KBM-7 (cell line): Measurements from ENCODE around the gene GNG5.
"Not testable (repeated sequence)": the region's sequence is repeated elsewhere in the genome, so short reads cannot be mapped to it uniquely, and the experiment has no call there.

Experiments
- DNase-seq: peaks from one replicate; pipeline ENCODE4 v3.0.0-alpha.2; 2015
- in situ Hi-C: fragments of 300-500 bp; cut with MboI; formaldehyde crosslinking; loops from 2 replicates; pipeline ENCODE4 v1.14.3; 2020; ENCODE audit warnings: low sequenced_read_pairs, low pct_unique_long_range_greater_than_20kb, mixed read lengths

Gene GNG5

DNA sequence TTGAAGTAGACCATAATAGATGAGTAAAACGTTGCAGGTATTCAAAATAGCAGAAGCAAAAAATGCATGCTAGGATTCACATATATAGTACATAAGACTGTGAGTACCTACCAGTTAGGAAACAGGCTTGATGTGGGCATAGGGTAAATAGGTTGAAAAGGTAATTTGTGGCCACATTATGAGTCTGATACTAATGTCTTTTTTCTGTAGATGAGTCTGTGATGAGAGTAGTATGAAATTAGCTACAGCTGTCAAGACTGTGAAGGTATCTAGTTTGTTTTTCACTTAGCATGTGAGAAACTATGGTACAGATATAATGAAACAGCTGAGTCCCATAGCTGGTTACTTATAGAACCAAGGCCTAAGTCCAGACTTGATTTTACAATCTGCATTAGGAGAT lies 12.6 kb downstream of the GNG5 start:
- no peak for DNase-seq
- in situ Hi-C loops: no loop called here

DNA sequence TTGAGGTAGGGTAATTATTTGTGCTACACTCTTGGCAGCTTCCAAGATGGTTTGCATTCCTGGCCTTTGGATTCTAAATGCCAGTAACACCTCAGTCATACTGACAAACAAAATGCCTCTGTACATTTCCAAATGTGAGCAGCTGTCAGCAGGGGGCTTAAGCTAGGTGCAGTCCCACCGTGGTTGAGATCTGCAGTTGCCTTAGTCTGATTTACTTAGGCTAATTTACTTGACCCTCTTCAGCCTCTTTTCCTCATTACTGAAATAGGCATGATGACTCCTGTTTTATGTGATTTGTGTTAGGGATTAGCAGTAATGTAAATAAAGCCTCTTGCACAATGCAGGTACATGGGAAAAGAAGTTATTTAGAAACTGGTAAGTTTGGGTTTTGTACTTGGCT lies 13.7 kb downstream of the GNG5 start:
- no peak for DNase-seq
- in situ Hi-C loops: no loop called here

DNA sequence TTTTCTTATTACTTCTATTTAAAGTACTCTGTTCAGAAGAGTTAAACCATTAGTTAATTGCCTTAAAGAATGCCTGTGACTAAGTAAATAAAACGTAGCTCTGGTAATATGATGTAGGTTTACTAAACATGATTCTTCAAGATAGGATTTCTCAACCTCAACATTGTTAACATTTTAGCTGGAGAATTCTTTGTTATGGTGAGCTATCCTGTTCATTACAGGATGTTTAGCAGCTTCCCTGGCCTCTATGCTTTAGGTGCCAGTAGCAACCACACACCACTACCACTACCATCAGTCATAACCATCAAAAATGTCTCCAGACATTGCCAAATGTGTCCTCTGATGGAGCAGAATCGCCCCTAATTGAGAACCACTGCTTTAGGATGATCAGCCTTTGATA lies 16.6 kb downstream of the GNG5 start:
- in situ Hi-C loops: no loop called here
- no peak for DNase-seq

DNA sequence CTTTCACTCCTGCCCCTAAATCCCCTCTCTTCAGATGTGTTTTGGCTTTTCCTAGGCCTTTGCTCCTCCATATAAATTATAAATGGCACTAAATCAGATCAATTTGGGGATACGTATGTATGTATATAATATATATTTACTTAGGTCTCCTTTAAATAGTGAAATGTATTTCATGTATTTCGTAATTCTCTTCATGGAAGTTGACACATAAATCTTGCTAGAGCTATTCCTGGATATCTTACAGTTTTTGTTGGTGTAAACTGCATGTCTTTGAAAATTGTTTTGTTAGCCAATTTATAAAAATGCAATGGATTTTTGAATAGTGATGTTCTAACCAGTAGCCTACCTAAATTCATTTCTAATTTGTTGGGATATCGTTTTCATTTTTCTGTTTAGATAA lies 18.3 kb downstream of the GNG5 start:
- DNase-seq: no peak
- in situ Hi-C loops: no loop called here

DNA sequence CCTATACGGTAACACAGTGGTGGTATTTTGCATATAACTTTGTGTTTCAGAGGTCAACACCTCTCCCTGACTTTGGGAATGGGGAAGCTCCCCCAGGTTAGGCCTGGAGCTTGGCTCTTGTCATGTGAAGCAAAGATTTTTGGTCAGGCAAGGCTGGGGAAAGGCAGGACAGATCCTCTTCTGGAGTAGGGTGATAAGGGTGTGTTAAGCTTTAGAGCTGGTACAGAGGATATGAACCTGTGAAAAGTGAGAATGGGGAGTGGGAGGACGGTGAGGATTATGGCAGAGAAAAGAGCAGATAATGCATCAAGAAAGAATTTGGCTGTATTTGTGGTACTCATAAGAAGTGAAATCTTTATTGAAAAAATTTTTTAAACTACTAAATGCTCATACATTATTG lies 25.1 kb downstream of the GNG5 start:
- DNase-seq: no peak
- in situ Hi-C loops: no loop called here

DNA sequence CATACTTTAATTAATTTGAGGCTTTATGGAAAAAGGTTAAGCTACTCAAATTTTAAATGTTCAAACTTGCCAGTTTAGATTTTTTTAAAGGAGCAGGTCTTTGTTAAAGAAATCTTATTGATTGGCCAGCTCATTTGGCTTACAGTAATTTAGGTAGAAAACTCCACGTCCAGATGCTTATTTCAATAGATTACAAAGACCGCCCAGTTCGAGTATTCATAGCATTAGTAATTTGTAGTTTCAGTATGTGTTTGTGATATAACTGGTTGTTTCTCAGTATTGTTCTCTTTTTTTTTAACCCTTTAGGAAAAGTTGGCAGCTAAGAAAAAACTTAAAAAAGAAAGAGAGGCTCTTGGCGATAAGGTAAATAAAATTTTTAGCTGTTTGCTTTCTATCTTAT lies 25.7 kb downstream of the GNG5 start:
- no peak for DNase-seq
- in situ Hi-C loops: no loop called here

DNA sequence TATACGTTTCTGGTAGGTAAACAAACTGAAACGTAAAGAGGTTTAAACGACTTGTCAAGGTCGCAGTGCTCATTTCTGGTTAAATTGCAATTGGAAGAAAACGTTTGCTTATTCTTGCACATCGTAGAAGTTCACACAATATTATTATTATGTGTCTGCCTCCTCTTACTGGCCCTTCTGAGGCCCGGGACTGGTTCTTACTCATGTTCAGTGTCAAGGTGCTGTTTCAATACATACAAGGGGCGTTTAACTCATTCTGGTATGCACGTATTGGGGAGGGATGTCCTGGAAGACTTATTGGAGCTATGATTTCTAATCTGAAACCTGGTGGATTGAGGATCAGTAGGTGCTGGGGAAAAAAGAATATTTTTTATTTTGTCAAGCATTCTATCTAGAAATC lies 26.4 kb downstream of the GNG5 start:
- no peak for DNase-seq
- in situ Hi-C loops: no loop called here

DNA sequence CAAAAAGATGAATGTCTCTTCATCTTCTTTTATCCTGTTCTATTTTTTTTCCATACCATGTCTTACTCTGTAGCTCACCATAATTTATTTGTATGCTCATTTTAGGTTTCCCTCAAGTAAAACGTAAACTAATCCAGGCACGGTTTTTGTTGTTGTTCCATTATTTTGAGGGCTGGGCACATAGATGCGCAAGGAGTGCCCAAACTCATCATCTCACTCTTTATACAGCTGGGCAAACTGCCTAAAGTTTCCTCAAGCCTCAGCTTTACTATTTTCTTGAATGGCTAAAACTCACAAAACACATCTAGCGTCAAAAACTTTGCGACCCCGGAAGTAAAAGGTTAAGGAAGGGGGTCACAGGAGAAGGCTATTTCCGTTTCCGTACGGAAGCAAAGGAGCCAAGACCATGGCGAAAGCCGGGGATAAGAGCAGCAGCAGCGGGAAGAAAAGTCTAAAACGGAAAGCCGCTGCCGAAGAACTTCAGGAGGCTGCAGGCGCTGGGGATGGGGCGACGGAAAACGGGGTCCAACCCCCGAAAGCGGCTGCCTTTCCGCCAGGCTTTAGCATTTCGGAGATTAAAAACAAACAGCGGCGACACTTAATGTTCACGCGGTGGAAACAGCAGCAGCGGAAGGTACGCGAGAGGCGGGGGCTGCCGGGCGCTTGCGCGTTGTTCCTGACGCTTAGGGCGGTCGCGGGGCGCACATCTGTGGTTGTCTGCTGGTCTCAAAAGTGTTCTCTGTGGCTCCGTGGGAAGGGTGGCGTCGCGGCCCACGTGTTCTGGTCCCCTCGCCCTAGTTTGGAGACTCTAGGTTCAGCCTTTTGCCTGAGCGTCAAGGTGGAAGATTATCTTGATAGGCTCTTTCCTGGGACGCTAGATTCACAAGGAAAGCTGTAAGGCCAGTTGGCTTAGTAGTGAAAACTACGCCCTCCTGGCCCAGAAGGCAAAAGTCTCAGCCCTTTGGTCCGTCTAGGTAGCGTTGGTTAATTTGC lies 27.2 kb downstream of the GNG5 start, which contains the start of gene RPF1:
Gene RPF1 (plus strand): TSS at position 391 of the 993 bp plus-strand sequence. CDS start 16 bp downstream, at position 407.
- in situ Hi-C loops: no loop called here
- DNase-seq: peak; percentile 88

DNA sequence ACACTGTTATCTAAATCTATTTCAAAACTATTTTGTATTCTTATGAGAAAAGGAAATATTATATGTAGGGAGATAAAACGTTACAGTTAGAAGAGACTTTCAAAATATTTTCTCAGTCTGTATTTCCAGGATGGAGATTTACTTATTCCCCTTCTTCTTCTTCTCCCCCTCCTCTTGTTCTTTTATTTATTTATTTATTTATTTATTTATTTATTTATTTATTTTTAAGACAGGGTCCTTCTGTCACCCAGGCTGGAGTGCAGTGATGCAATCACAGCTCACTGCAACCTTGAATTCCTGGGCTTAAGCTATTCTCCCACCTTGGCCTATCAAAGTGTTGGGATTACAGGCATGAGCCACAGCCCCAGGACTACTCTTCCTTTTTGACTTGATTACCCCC lies 30.2 kb downstream of the GNG5 start:
- in situ Hi-C loops: no loop called here

DNA sequence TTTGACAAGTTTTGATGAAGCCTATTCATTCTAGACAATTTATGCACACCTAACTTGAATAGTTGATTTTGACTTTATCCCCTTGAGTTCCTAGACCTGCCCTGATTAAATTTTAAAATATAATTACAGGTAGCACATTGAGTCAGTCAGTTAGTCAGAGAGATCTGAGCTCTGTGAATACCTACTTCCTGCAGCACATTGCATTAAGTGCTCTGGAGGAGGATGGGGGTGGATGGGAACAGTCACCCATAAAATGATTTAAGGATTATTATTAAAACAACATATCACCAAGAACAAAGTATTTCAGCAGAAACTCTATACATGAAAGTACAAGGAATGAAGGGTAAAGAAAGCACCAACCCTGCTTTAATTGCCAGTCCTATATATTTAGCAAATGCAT lies 39.1 kb downstream of the GNG5 start:
- DNase-seq: no peak
- in situ Hi-C loops: loop anchor here (25.0 kb wide), 1 partner anchor 295 kb away; no protein-coding TSS in a partner anchor

More for the DNA sequence above, 30.2 kb downstream of the GNG5 start:
- no peak for DNase-seq

DNA sequence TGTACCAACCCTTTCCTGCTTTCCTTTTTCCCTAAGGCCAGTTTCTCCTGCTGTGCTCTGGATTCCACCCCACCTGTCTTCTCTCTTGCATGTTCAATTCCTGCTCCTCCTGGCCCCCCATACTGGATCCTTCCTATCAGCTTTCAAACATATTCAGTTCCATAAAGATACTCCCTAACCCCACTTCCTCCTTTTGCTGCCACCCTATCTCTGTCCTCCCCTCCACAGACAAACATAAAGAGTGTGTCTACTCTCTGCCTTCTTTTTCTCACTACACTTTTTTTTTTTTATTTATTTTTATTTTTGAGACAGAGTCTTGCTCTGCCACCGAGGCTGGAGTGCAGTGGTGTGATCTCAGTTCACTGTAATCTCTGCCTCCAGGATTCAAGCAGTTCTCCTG lies 44.3 kb downstream of the GNG5 start:
- in situ Hi-C loops: loop anchor here (25.0 kb wide), 1 partner anchor 300 kb away; no protein-coding TSS in a partner anchor
- peak; percentile 25 for DNase-seq

DNA sequence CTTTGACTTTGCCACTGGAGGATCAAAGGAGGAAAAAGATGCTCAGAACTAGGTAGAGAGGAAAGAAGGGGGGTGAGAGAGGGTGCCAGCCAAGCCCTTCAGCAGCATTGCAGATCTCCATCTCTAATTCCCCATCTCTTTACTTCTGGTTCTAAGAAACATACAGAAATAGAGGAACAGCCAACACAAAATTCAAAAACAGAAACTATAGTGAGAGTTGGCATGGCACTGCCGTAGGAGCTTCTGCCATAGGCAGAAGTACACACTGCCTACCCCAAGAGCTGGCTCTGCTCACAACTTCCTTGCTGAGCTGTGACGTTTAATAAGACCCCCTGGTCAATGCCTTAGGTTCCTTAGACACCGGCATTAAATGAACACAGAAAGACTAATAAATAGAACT lies 53.9 kb downstream of the GNG5 start:
- DNase-seq: no peak
- in situ Hi-C loops: loop anchor here (25.0 kb wide), 1 partner anchor 310 kb away; no protein-coding TSS in a partner anchor

DNA sequence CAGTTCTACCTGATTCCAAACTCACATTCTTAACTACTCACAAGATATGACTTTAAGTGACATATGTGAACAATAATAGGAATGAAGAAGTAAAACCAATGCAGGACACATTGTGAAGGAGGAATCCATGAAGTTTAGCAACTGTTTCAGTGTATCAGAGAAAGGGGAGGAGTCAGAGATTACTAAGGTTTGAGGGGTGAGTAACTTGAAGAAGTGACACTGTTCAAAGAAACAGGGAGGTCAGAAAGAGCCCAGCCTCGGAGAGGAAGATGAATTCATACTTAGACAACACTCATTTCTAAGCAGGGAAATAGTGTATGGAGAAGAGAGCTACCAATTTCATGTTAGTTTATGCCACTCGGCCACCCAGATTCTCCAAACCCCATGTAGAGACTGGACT lies 55.5 kb downstream of the GNG5 start:
- in situ Hi-C loops: loop anchor here (25.0 kb wide), 1 partner anchor 311 kb away; no protein-coding TSS in a partner anchor
- DNase-seq: no peak

DNA sequence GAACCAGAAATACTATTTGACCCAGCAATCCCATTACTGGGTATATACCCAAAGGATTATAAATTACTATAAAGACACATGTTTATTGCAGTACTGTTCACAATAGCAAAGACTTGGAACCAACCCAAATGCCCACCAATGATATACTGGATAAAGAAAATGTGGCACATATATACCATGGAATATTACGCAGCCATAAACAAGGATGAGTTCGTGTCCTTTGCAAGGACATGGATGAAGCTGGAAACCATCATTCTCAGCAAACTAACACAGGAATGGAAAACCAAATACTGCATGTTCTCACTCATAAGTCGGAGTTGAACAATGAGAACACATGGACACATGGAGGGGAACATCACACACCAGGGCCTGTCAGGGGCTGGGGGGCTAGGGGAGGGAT lies 57.7 kb downstream of the GNG5 start:
- in situ Hi-C loops: loop anchor here (25.0 kb wide), 3 partner anchors 164 to 511 kb away; partner anchors contain the start of gene PRKACB
- not testable (repeated sequence) for DNase-seq
